ENCODE measurements around the gene KLHDC7B. TPM values are rescaled to one million over a fixed set of nuclear protein-coding genes. Genes with fewer than 3 reads are reported as not detected.
A peak's percentile ranks its signal among the peaks of the same experiment; 100 is the strongest.

KLHDC7B gene
- total RNA-seq, 2 donors from 2014 or later = 0.15 TPM; not detected in 1

DNA sequence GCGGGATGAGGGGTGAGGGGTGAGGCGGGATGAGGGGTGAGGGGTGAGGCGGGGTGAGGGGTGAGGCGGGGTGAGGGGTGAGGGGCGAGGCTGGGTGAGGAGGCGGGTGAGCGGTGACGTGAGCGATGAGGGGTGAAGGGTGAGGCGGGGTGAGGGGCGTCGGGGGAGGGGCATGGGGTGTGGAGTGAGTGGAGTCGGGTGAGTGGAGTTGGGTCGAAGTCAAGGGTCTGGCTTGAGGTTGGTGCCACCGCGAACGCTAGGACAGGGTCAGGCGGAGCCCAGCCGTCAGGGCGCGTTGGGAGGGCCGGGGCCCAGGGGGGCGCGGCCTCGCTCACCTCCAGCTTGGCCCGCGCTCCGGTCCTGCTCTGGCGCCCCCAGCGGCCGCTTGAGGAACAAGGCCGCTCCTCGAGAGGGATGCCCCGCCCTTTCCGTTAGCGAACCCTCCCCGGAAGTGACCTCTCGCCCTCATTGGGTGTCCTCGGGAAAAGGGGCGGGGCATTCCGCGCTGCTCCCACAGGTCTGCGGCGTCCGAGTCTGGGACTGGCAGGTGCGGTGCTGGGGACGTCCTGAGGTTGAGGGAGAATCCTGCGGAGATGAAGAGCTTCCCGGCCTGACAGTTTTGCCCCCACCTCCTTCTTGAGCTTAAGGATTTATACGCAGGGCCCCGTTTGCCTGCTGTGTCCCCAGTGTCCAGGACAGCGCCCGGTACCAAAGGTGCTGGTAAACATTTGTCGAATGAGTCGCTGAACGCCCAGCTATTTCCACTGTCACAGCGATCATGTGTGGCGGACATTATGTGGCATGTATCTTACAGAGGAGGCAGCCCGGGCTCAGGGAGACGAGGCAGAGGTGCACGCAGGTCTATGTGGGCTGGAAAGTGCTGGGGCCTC is 17.1 kb downstream of the KLHDC7B start, which contains the start of gene SYCE3:
Gene SYCE3, minus strand, starts transcription at position 397 of the 890 bp plus-strand sequence. CDS start 6,514 bp downstream, outside the sequence.
- ATAC-seq = peak; percentile 96 to 97
- DNase-seq = peak; percentile 98
- intact Hi-C loops (cut with DNase I) = loop anchor here in 1 of 2 donors (2.0 kb wide), 1 partner anchor 38 kb away; the partner anchor contains the start of gene SCO2

DNA sequence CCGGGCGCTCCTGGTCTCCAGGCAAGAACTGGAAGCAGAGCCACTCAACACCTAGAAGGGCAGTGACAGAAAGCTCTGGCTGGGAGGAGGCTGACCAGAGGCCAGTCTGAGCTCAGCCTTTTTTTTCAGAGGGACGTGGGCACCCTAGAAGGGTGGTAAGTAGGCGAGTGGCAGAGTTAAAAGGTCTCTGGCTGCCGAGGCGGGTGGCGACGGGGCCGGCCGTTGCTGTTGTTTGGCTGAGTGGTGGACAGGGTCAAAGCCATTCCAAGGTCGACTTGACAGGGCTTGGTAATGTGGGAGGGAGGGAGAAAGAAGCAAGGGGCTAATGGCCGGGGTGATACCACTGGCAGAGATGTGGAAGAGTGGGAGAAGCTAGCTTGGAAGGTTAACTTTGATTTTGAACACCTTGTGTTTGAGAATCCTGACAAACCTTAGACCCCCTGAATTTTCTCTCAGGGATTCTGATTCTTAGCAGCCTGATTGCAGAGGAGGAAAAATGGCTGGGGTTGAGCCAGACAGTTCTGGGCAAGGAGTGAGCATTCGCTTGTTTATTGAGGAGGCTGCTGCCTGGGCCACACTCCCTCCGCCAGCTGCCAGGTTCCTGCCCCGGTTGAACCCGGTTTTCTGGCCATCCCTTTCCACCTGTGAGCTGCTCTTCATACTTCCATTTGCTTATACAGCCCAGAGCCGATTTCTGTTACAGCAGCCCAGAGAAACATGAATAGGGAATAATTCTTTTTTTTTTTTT is 17.9 kb downstream of the KLHDC7B start:
- ATAC-seq = peak; percentile 34 to 35
- intact Hi-C loops (cut with DNase I) = loop anchor here in 1 of 2 donors (2.0 kb wide), 1 partner anchor 39 kb away; the partner anchor contains the start of gene SCO2
- no peak for DNase-seq

DNA sequence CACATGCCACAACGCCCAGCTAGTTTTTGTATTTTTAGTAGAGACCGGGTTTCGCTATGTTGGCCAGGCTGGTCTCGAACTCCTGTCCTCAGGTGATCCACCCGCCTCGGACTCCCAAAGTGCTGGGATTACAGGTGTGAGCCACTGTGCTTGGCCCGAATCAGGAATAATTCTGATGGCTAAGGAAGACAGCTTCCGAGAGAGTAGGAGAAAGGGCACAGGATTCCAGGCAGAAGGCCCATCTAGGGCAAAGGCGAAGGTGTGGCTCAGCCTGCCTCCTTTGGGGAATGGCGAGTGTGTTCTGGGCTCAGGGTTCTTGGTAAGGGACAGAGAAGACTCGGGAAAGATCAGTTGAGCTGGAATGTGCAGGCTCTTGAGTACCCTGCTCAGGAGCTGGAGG is 18.6 kb downstream of the KLHDC7B start:
- intact Hi-C loops (cut with DNase I) = no loop called here
- ATAC-seq (no peak), DNase-seq (no peak)

DNA sequence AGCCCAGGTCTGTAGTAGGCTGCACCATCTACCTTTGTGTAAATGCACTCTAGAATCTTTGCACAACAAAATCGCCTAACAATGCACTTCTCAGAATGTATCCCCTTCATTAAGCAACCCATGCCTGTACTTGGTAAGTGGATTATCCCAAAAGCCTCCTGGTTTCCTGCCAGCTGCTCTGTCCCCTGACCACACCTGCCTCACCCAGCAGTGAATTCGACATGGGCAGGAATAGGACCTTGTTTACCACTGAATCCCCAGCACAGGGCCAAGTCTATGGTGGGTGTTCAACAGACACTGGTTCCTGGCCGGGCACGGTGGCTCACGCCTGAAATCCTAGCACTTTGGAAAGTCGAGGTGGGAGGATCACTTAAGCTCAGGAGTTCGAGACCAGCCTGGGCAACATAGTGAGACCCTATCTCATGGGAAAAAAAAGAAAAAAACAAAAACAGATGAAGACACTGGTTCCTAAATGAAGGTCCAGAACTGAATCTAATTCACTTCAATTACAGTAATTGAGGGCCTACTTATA is 22.1 kb downstream of the KLHDC7B start:
- no peak for DNase-seq
- ATAC-seq = no peak
- intact Hi-C loops (cut with DNase I) = no loop called here

DNA sequence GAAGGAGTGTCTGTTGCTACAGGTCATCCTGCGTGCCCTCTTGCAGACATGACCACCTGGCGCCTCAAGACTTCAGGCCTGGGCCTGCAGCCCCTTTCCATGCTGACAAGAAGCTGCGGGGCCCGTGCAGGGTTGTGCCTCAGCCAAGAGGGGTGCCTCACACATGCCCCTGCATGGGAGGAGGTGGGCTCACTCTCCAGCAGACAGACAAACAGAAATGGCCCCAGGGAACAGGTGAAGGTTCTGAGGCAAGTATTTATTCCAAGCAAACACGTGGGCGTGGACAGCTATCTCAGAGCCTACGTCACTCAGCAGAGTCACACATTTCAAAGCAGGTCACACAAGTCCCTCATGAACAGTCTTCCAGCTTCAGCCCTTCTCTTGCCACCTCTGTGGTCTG is 22.9 kb downstream of the KLHDC7B start:
- intact Hi-C loops (cut with DNase I) = no loop called here
- DNase-seq = no peak
- ATAC-seq = no peak

DNA sequence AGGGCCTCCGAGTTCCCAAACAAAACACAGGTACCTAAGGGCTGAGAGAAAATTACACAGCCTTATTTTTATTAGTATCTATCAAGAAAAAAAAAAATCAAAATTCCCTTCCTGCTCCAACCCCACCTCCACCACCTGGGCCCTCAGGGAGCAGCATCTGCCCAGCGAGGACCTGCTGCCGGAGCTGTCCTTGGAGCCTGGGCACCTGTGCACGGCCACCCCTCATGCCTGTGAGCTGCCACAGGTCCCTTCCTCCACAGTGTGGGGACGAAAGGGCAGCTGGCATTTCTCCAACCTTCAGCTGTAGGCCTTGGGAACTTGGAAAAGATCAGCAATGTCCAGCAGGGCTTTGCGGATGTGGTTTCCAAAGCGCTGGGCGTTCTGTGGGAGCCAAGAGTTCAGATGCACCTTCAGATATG is 23.4 kb downstream of the KLHDC7B start:
- intact Hi-C loops (cut with DNase I) = no loop called here
- no peak for ATAC-seq
- no peak for DNase-seq

DNA sequence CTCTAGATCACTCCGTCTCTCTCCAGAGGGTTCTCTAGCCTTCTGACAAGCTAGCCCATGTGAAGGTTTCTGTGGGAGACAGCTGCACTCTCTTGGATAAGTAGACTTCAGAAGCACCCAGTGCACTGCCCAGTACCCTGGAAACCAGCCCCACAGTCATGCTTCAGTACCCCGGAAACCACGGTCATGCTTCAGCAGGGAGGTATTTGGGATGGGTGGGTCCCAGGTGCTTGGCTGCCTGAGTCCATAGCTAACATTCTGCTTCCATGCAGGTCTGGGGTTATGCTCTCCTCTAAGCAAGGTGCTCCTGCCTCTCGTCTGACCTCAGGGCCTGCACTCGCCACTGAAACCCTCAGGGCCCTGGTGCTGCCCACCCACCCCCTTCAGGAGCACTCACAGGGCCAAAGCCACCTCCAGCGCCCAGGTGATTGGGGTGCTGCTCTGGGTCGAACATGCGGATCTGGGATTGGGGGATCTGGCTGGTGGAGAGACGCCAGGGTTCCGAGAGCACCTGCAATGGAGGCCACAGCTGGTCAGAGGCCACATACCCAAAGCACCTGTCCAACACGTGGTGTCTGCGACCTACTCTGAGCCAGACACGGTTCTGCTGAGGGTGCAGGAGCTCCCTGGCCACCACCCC is 24.3 kb downstream of the KLHDC7B start:
- ATAC-seq (no peak), DNase-seq (no peak)
- intact Hi-C loops (cut with DNase I) = no loop called here

DNA sequence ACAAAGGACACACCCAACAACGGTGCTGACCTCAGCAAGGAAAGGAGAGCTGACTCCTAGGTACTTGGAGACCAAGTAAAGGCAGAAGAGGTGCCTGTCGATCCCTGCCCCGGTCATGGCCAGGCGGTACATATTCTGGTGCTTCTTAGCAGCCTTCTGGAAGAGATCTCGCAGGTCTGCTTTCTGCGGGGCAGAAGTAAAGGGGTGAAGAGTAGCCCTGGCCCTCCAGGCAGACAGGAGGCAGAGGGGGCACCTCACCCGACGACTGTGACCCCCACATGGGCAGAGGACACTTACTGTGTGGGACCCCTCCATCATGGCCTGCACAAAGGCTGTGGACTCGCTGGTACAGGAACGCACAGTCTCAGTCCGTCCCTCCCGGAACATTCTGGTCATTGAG is 25.2 kb downstream of the KLHDC7B start:
- no peak for DNase-seq
- intact Hi-C loops (cut with DNase I) = no loop called here
- ATAC-seq = no peak

DNA sequence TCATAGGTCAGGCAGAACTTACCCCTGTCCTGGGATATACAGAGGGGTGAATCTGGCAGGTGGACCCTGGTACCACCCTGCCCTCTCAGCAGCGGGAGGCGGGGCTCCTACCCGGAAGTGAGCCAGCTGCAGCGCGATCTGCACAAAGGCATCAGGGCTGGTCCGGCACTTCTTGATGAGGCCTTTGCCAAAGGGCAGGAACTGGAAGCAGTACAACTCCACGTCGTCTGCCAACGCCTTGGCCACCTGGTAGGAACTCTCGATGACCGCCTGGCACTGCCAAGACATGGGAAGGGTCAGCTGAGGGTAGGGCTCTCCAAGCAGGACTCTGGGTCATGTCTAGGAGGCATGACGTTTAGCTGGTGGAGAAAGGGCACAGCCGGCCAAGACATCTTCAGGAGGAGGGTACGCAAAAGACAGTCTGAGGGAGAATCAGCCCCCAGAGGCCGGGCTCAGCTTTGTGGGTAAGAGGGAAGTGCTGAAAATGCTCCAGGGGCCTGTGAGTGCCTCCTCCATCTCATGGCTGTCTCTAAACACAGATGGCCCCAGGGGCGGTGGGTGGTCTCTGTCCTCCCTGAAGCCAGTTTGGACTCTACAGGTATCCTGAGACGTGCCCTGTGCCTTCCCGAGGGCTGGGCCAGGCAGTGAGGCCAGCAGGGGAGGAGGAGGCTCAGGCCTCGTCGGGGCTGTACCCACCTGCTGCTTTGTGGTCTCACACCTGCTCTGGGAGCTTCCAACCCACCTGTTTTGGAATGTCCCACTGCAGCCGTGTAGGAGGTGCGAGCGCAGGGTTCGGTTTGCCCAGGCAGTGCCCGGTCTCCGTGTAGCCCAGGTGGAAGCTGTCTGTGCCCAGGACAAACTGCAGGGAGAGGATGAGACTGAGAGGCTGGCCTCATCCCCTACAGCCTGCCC is 25.8 kb downstream of the KLHDC7B start:
- DNase-seq = no peak
- intact Hi-C loops (cut with DNase I) = no loop called here
- ATAC-seq = peak in 1 of 2 donors; percentile 64

DNA sequence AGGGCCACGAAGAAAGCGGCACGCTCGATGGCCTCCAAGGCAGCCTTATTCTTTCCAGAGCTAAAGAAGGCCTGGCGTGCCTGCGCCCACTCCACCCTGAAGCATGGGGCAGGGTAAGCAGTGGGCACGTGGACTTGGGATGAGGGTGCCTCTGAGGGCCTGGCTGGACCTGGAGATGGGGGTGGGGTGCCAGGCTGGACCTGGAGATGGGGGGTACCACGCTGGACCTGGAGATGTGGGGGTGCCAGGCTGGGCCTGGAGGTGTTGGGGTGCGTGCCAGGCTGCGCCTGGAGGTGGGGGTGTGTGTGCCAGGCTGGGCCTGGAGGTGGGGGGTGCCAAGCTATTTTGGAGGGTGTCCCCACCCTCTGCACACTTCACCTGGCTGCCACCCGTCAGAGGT is 27.3 kb downstream of the KLHDC7B start:
- intact Hi-C loops (cut with DNase I) = no loop called here
- ATAC-seq = no peak

DNA sequence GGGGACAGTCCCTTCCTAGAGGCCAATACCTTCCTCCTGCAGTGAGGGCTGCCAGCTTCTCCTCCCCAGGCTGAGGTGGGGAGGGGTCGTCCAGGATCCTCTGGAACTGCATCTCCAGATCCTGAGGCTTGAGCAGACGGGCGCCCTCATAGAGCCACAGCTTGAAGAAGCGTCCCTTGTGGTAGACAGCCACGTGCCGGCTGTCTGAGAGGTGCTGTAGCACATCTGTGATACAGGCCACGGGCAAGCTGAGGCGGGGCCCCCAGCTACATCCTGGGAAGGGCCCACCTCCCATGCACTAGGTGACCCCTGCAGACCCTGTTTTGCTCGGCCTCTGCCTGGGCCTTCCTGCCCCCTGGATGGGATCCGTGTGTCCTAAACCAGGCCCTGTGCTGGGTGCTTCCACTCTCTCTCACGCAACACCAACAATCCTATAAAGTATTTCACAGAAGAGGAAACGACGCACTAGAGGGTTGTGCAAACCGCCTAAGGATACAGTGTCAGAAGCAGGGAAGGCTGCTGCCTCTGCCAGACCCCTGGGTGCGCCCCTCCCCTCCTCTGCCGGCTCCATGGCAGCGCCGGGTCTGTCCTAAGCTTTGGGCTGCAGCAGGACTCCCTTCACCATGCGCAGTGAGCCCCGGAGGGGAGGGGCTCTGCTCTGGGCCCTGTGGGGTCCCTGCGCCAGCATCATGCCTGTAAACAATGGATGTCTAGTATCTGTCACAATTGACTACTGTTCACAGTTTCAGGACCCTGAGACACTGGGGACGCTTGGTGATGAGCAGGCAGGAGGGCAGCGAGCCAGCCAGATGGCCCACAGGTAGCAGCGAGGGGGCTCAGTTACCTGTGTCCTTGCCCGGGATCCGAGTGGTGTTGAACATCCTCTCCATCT is 28.0 kb downstream of the KLHDC7B start:
- DNase-seq (no peak), ATAC-seq (no peak)
- intact Hi-C loops (cut with DNase I) = no loop called here

More for the DNA sequence above, 27.3 kb downstream of the KLHDC7B start:
- DNase-seq = no peak

DNA sequence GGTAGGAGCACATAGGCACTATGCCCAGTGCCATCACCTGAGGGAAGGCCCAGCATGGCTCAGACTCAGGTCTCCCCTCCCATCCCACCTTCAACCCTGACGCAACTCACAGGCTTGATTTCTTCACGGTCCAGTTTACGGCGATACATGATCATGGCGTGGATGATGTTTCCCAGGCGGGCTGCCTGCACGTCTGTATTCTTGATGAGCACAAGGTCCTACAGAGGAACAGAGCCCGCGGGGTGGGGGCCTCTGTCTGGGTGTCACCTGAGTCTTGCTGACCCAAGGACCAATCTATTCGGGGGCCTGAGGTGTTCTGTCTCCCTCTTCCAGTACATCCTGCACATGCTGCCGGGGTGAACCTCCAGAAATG is 28.7 kb downstream of the KLHDC7B start:
- ATAC-seq (no peak), DNase-seq (no peak)
- intact Hi-C loops (cut with DNase I) = no loop called here

DNA sequence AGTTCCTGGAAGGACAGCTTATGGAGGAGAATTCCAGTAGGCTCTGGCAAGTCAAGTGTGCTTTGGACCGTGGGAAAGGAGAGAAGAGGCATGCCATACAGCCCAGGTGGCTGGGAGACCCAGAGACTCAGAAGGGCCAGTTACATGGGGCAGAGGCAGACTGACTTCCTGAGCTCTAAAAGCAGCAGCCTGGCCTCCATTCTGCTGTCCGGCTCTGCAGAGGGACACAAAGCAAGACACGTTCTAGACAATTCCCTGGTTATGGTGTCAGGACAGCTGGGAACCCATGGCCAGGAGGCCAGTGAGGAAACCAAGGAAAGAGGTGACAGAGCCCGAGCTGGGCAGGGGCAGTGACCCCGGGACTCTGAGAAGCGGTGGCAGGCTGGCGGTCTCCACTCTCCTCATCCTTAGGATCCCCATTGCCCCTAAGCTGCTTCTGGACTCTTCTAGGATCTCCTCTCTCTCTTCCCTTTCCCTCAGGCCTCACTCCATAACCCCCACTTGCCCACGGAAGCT is 29.8 kb downstream of the KLHDC7B start:
- intact Hi-C loops (cut with DNase I) = no loop called here
- no peak for DNase-seq
- ATAC-seq = no peak

DNA sequence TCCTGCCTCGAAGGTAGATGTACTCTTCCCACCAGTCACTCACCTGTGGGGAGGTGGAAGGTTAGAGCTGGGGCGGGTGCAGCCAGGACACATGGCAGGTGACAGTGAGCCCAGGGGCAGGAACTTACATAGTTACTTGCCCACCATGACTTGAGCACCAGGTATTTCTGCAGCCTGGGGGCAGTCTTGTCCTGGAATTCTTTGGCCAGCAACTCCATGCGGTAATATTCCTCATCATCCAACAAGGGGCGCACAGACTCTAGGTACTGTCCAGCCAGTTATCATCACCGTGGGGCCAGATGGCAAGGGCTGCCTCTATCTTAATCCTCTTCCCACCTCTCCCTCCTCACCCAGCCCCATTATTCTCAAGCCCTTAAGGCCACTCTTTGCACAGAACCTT is 30.4 kb downstream of the KLHDC7B start:
- no peak for ATAC-seq
- no peak for DNase-seq
- intact Hi-C loops (cut with DNase I) = no loop called here

DNA sequence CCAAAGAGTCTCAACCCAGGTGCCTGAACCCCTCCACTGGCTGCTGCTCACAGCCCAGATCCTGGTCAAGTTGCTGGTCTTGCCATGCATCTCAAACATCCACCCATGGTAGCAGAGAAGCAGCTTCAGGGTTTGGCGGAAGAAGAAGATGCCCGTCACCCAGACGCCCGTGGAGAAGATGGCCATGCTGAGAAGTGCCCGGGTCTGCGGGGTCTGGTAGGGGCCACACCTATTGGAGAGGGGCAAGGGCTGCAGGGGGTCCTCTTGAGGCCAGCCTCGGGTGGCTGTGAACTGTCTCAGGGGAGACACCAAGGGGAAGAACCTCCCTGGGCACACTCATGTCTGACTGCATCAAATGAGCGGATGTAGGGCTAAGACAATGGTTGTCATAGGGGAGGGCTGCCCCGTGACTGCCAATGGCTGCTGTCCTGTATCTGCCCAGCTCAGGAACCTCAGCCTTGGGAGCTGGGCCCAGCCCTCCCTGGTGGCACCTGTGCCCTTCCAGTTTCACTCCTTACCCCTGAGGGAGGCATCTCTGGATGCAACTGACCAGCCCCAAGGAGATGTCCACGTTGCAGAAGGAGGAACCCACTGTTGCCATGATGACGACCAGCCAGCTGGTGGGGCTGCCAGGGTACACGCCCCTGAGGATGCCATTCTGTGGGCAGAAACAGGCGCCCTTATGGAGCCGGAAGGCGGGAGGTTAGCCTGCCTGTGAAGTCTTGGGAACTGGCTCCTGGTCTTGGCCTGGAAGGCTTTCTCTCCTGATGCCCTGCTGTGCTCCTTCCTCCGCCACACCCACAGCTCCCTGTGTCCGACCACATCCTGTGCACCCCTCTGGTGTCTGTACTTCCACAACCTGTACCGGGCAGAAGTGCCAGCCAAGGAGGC is 31.4 kb downstream of the KLHDC7B start:
- DNase-seq (no peak), ATAC-seq (no peak)
- intact Hi-C loops (cut with DNase I) = no loop called here

DNA sequence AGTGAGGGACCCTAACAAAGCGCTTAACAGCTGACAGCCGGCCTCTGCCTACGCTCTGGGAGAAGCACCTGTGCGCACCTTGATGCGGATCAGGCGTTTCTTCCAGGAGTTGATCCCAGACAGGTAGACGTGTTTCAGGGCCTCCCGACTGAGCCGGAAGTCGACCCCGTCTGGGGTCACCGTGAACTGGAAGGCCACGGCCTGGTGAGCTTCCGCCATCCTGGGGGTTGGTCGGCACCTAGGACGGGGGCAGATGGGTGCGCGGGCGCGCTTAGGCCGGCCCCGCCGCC is 31.9 kb downstream of the KLHDC7B start:
- DNase-seq (no peak), ATAC-seq (no peak)
- intact Hi-C loops (cut with DNase I) = no loop called here

Measured in left cardiac atrium (tissue), 4 donors.